K562 (cell line): Measurements from ENCODE around the gene SERPINF2. TPM values are rescaled to one million over a fixed set of nuclear protein-coding genes. Genes with fewer than 3 reads are reported as not detected.

ENCODE experiments used
- ATAC-seq: fragments of 200-7000 bp; cut with Tn5 transposase; 3 replicates; pipeline ENCODE4 v1.9.1; 2020; ENCODE audit warnings: moderate library complexity
- BruUV-seq: library from RNA; stranded (reverse); fragments of 400-500 nt; replicated peaks from 2 replicates; lab custom pipeline; 2021; lab: Mats Ljungman, UMichigan
- CTCF ChIA-PET: fragments of 300-600 bp; formaldehyde crosslinking; extraction: SDS; loops from one replicate; lab custom pipeline; 2021; ENCODE audit warnings: low intra/inter-chr PET ratio; lab: Yijun Ruan, JAX
- POLR2A ChIA-PET: fragments of 300-600, 350-650 bp; sonication (Branson Sonifier 250); formaldehyde crosslinking; extraction: SDS; loops from one replicate; lab custom pipeline; 2021; ENCODE audit warnings: antibody characterized with exemption, inconsistent platforms; lab: Yijun Ruan, JAX
- DNase-seq, 4 experiments: peaks; one replicate each; pipeline versions ENCODE4 v3.0.0 to v3.0.0-alpha.2; 2011 to 2018; ENCODE audit warnings: low spot score in 3 of 4, mixed read lengths in 3 of 4; ENCODE audit errors: extremely low read depth in 1 of 4
- FAIRE-seq: peaks from 2 replicates; lab custom pipeline; 2011; peaks lifted over from hg19 to GRCh38; lab: Jason Lieb, UNC
- H2AFZ ChIP-seq: 2 replicates; pipeline ENCODE4 v1.6.0; 2011; ENCODE audit warnings: low read depth, low read length, control low read depth, inconsistent platforms
- H3K27ac ChIP-seq: fragments of 200-600 bp; 3 replicates; pipeline ENCODE4 v1.8.0; 2011; ENCODE audit warnings: low read depth, mild to moderate bottlenecking, control low read depth, inconsistent platforms, low read length, moderate library complexity, mixed read lengths; ENCODE audit errors: extremely low read depth
- H3K27me3 ChIP-seq, 2 experiments: fragments of 300-600 bp in 1 of 2; 2 replicates in 1 of 2; 3 replicates in 1 of 2; pipeline versions ENCODE4 v1.6.0 to v1.8.0; 2011; ENCODE audit warnings: inconsistent platforms in 2 of 2, low read length in 2 of 2, mild to moderate bottlenecking in 1 of 2, mixed read lengths in 1 of 2, moderate library complexity in 1 of 2; ENCODE audit not compliant: control insufficient read depth in 2 of 2, insufficient read depth in 2 of 2
- H3K36me3 ChIP-seq: fragments of 300-600 bp; 3 replicates; pipeline ENCODE4 v1.8.0; 2011; ENCODE audit warnings: mild to moderate bottlenecking, low read length, inconsistent platforms; ENCODE audit not compliant: control insufficient read depth, insufficient read depth
- H3K4me1 ChIP-seq, 2 experiments: fragments of 200-600 bp in 1 of 2; replicated peaks in 1 of 2; 2 replicates in 1 of 2; 3 replicates in 1 of 2; pipeline versions ENCODE4 v1.5.1 to v1.8.0; 2011; ENCODE audit warnings: inconsistent platforms in 2 of 2, low read length in 2 of 2, mild to moderate bottlenecking in 1 of 2, mixed read lengths in 1 of 2, moderate library complexity in 1 of 2; ENCODE audit not compliant: control insufficient read depth in 2 of 2, insufficient read depth in 2 of 2
- H3K4me2 ChIP-seq: 2 replicates; pipeline ENCODE4 v1.6.1; 2011; ENCODE audit warnings: low read length, control low read depth, inconsistent platforms, mixed read lengths; ENCODE audit not compliant: insufficient read depth
- H3K4me3 ChIP-seq: fragments of 200-600 bp; sonication (generic), shearing (Covaris generic); 2 replicates; pipeline ENCODE4 v1.5.1; 2016; ENCODE audit warnings: control low read depth, inconsistent platforms
- H3K79me2 ChIP-seq: fragments of 200-600 bp; 3 replicates; pipeline ENCODE4 v1.8.0; 2011; ENCODE audit warnings: low read length, inconsistent platforms; ENCODE audit not compliant: control insufficient read depth, insufficient read depth
- H3K9ac ChIP-seq, 2 experiments: 2 replicates each; pipeline versions ENCODE4 v1.6.0 to v1.6.1; 2011; ENCODE audit warnings: low read depth in 2 of 2, low read length in 2 of 2, control low read depth in 1 of 2, inconsistent platforms in 1 of 2, mild to moderate bottlenecking in 1 of 2, mixed read lengths in 1 of 2; ENCODE audit not compliant: insufficient read depth in 1 of 2
- H3K9me1 ChIP-seq: one replicate; pipeline ENCODE4 v1.6.0; 2011; ENCODE audit warnings: inconsistent platforms, mild to moderate bottlenecking, low read length, moderate library complexity; ENCODE audit not compliant: control insufficient read depth, insufficient read depth
- H3K9me3 ChIP-seq: replicated peaks from 2 replicates; pipeline ENCODE4 v1.5.1; 2011; ENCODE audit warnings: low read depth, low read length, inconsistent platforms; ENCODE audit not compliant: control insufficient read depth, insufficient read depth
- H4K20me1 ChIP-seq: replicated peaks from 2 replicates; pipeline ENCODE4 v1.6.1; 2011; ENCODE audit warnings: low read length, inconsistent platforms, mixed read lengths; ENCODE audit not compliant: control insufficient read depth, insufficient read depth
- BACH1 ChIP-seq: fragments of 200-800 bp; sonication (Bioruptor generic); IDR thresholded peaks from 2 replicates; pipeline ENCODE4 v1.6.1; 2016; ENCODE audit warnings: missing genetic modification characterization, missing compliant biosample characterization
- CREB1 ChIP-seq, 2 experiments: sonication (generic) in 1 of 2; formaldehyde crosslinking in 1 of 2; IDR thresholded peaks; 2 replicates each; pipeline versions ENCODE4 v1.6.1 to v1.8.0; 2012 to 2022; ENCODE audit warnings: inconsistent platforms in 1 of 2, mild to moderate bottlenecking in 1 of 2, missing genetic modification reagents in 1 of 2, moderate library complexity in 1 of 2
- CREB5 ChIP-seq: fragments of 250-450 bp; sonication (Bioruptor Pico); IDR thresholded peaks from 2 replicates; pipeline ENCODE4 v1.5.0; 2020; ENCODE audit warnings: mild to moderate bottlenecking
- ELF4 ChIP-seq: fragments of 450-650 bp; formaldehyde crosslinking; IDR thresholded peaks from 2 replicates; pipeline ENCODE4 v1.4.0; 2022; ENCODE audit warnings: missing genetic modification characterization
- FOXJ3 ChIP-seq: sonication (generic); formaldehyde crosslinking; IDR thresholded peaks from 2 replicates; pipeline ENCODE4 v1.4.0; 2020; ENCODE audit warnings: mild to moderate bottlenecking, missing genetic modification reagents
- HDGF ChIP-seq: fragments of 450-650 bp; IDR thresholded peaks from 2 replicates; pipeline ENCODE4 v1.6.1; 2016
- HNRNPUL1 ChIP-seq: fragments of 200-400 bp; formaldehyde crosslinking; IDR thresholded peaks from 2 replicates; pipeline ENCODE4 v1.6.1; 2017; ENCODE audit warnings: low read length
- PCBP2 ChIP-seq: fragments of 200-400 bp; formaldehyde crosslinking; IDR thresholded peaks from 2 replicates; pipeline ENCODE4 v1.6.1; 2018; ENCODE audit warnings: low read length, low read depth, mild to moderate bottlenecking, moderate library complexity; ENCODE audit not compliant: poor library complexity, severe bottlenecking
- PRPF4 ChIP-seq: fragments of 200-400 bp; formaldehyde crosslinking; IDR thresholded peaks from one replicate; pipeline ENCODE4 v1.6.1; 2017; ENCODE audit warnings: low read length, low read depth, mild to moderate bottlenecking; ENCODE audit not compliant: insufficient read depth, poor library complexity, severe bottlenecking
- RFX7 ChIP-seq: fragments of 250-450 bp; sonication (Bioruptor Pico); IDR thresholded peaks from 2 replicates; pipeline ENCODE4 v1.5.1; 2021; ENCODE audit warnings: mild to moderate bottlenecking
- SRSF7 ChIP-seq: fragments of 200-400 bp; formaldehyde crosslinking; optimal IDR thresholded peaks from 2 replicates; pipeline ENCODE3; 2017; ENCODE audit warnings: mild to moderate bottlenecking, low read depth, low read length
- U2AF2 ChIP-seq: fragments of 200-400 bp; formaldehyde crosslinking; optimal IDR thresholded peaks from 2 replicates; pipeline ENCODE3; 2017; ENCODE audit warnings: low read depth, mild to moderate bottlenecking, low read length
- ZNF143 ChIP-seq: sonication (generic); formaldehyde crosslinking; IDR thresholded peaks from 2 replicates; pipeline ENCODE4 v1.9.0; 2022; ENCODE audit warnings: mild to moderate bottlenecking, missing genetic modification reagents
- ZNF561 ChIP-seq: fragments of 450-650 bp; formaldehyde crosslinking; conservative IDR thresholded peaks from 2 replicates; pipeline ENCODE4 v1.4.0; 2020; ENCODE audit warnings: mild to moderate bottlenecking, moderate library complexity
- ZNF780A ChIP-seq: fragments of 250-450 bp; sonication (Bioruptor Pico); IDR thresholded peaks from 2 replicates; pipeline ENCODE4 v1.5.0; 2021; ENCODE audit warnings: mild to moderate bottlenecking
- WGBS: fragments of 100-300 bp; shearing (Covaris generic); methylation state at CpG from one replicate; pipeline ENCODE4 v1.1.6; 2016; ENCODE audit warnings: low coverage, mixed read lengths; ENCODE audit not compliant: insufficient coverage; ENCODE audit errors: missing lambda C conversion rate; 5-methylcytosine and 5-hydroxymethylcytosine counted together
- in situ Hi-C: fragments of 300-500 bp; cut with MboI; formaldehyde crosslinking; loops from 4 replicates; pipeline ENCODE4 v1.15.0; 2018; ENCODE audit warnings: inconsistent platforms, mixed read lengths
- intact Hi-C: fragments of 100-400 bp; cut with micrococcal nuclease; formaldehyde crosslinking; loops from 2 replicates; pipeline ENCODE4 v1.14.2; 2022
- polyA plus RNA-seq, 8 experiments: library from polyadenylated mRNA; depleted of rRNA in 4 of 8; stranded (reverse) in 5 of 8; unstranded in 3 of 8; fragments of >200 nt; fragmentation: Nextera tagmentation in 2 of 8; fragmentation: Illumina TruSeq in 1 of 8; extraction: Ambion mirVana in 2 of 8; extraction: Trizol in 1 of 8; gene quantifications; 2 replicates each; pipeline versions ENCODE4 v1.2.1 to v1.2.3, GENCODE V29; 2011 to 2014; ENCODE audit warnings: inconsistent platforms in 1 of 8, missing spikeins in 1 of 8
- total RNA-seq, 7 experiments: library from RNA; depleted of rRNA in 6 of 7; stranded (reverse); fragments of >200 nt in 6 of 7; fragmentation: Illumina TruSeq in 2 of 7; extraction: Trizol in 2 of 7; gene quantifications; 2 replicates each; pipeline versions ENCODE4 v1.2.1 to v1.2.3, GENCODE V29; 2011 to 2021; ENCODE audit warnings: low replicate concordance in 1 of 7
- TF ChIP-seq, protein P1 (sequence below): IDR thresholded peaks from 3 replicates; pipeline ENCODE4 v1.6.1; 2011; ENCODE audit warnings: borderline replicate concordance, mild to moderate bottlenecking; ENCODE audit not compliant: insufficient read length, insufficient read depth
- TF ChIP-seq, protein P2 (sequence below), 2 experiments: fragments of 150-350 bp in 1 of 2; IDR thresholded peaks; 2 replicates each; pipeline ENCODE4 v1.6.1; 2012 to 2016; ENCODE audit warnings: low read depth in 2 of 2, low read length in 2 of 2, mild to moderate bottlenecking in 1 of 2, moderate library complexity in 1 of 2

The SERPINF2 gene
- total and polyA plus RNA-seq, 9 of the 15 experiments (the other 6 are each of a cell fraction or from before 2014, with no cell fraction given): 0.22 TPM; not detected in 8

DNA sequence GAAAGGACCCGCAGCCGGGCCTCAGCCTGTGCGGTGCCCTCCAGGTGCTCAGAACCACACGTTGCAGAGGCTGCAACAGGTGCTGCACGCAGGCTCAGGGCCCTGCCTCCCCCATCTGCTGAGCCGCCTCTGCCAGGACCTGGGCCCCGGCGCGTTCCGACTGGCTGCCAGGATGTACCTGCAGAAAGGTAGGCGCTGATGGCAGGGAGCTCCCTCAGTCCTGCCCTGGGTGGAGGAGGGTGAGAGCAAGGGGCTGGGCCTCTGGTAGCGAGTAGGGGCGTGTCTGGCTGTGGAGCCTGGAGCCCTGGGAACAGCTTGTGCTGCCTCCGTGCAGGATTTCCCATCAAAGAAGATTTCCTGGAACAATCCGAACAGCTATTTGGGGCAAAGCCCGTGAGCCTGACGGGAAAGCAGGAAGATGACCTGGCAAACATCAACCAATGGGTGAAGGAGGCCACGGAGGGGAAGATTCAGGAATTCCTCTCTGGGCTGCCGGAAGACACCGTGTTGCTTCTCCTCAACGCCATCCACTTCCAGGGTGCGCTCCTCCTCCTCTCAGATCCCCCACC, 4.4 kb downstream of the SERPINF2 start:
- H3K9me3 ChIP-seq: no peaks in the 10 kb centered on the region
- WGBS: 68% methylated on average over 13 of the region's 22 CpGs
- ATAC-seq (no peak), DNase-seq (no peak), FAIRE-seq (no peak)
- H3K4me3 ChIP-seq: no peak overlapping the region
- H3K4me2 ChIP-seq: no peak overlapping the region
- BruUV-seq: no TSS peak
- ChIA-PET CTCF (no interaction called here), POLR2A (interaction anchor here (0.8 kb wide), 1 partner anchor 36 kb away, joined by 4 read pairs; no protein-coding TSS in a partner anchor)
- no peak overlapping the region for H3K9ac ChIP-seq
- no peaks in the 10 kb centered on the region for H4K20me1 ChIP-seq
- in situ Hi-C loops: no loop called here
- intact Hi-C loops: no loop called here
- H3K27me3 ChIP-seq: peaks cover 4% of the 10 kb centered on the region in 2 experiments; a peak in 3 of 5 replicates
- no peaks in the 10 kb centered on the region for H3K36me3 ChIP-seq
- H3K79me2 ChIP-seq: no peaks in the 10 kb centered on the region
- H2AFZ ChIP-seq: no peak overlapping the region
- no peaks in the 10 kb centered on the region for H3K9me1 ChIP-seq
- peaks cover 0 to 22% of the 10 kb centered on the region in 2 experiments; a peak in 2 of 5 replicates for H3K4me1 ChIP-seq
- H3K27ac ChIP-seq: no peak overlapping the region
- TF ChIP-seq ZNF143: no peak
- TF ChIP-seq ELF4: no peak
- TF ChIP-seq, protein P1, sequence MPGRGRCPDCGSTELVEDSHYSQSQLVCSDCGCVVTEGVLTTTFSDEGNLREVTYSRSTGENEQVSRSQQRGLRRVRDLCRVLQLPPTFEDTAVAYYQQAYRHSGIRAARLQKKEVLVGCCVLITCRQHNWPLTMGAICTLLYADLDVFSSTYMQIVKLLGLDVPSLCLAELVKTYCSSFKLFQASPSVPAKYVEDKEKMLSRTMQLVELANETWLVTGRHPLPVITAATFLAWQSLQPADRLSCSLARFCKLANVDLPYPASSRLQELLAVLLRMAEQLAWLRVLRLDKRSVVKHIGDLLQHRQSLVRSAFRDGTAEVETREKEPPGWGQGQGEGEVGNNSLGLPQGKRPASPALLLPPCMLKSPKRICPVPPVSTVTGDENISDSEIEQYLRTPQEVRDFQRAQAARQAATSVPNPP: no peak
- no peak for TF ChIP-seq RFX7 (CRISPR knock-in tag)
- TF ChIP-seq PCBP2: no peak
- TF ChIP-seq HDGF: no peak
- no peak for TF ChIP-seq CREB1 (IDR thresholded peaks at IDR 0.05)
- no peak for TF ChIP-seq CREB1 (CRISPR knock-in tag; IDR thresholded peaks at IDR 0.05)
- TF ChIP-seq, protein P2, sequence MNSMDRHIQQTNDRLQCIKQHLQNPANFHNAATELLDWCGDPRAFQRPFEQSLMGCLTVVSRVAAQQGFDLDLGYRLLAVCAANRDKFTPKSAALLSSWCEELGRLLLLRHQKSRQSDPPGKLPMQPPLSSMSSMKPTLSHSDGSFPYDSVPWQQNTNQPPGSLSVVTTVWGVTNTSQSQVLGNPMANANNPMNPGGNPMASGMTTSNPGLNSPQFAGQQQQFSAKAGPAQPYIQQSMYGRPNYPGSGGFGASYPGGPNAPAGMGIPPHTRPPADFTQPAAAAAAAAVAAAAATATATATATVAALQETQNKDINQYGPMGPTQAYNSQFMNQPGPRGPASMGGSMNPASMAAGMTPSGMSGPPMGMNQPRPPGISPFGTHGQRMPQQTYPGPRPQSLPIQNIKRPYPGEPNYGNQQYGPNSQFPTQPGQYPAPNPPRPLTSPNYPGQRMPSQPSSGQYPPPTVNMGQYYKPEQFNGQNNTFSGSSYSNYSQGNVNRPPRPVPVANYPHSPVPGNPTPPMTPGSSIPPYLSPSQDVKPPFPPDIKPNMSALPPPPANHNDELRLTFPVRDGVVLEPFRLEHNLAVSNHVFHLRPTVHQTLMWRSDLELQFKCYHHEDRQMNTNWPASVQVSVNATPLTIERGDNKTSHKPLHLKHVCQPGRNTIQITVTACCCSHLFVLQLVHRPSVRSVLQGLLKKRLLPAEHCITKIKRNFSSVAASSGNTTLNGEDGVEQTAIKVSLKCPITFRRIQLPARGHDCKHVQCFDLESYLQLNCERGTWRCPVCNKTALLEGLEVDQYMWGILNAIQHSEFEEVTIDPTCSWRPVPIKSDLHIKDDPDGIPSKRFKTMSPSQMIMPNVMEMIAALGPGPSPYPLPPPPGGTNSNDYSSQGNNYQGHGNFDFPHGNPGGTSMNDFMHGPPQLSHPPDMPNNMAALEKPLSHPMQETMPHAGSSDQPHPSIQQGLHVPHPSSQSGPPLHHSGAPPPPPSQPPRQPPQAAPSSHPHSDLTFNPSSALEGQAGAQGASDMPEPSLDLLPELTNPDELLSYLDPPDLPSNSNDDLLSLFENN (IDR thresholded peaks at IDR 0.05; ENCODE audit: low read depth in 2 of 2, low read length in 2 of 2): no peak
- no peak for TF ChIP-seq ZNF780A (CRISPR knock-in tag)
- TF ChIP-seq BACH1 (tag): no peak
- no peak for TF ChIP-seq CREB5
- no peak for TF ChIP-seq FOXJ3
- no peak for TF ChIP-seq U2AF2
- TF ChIP-seq SRSF7: no peak
- no peak for TF ChIP-seq HNRNPUL1
- no peak for TF ChIP-seq PRPF4
- TF ChIP-seq ZNF561: no peak
